Glomerular visceral epithelial cell (primary cell): ENCODE results near the gene FHOD3.

Experiments
- DNase-seq: peaks from one replicate; pipeline ENCODE4 v3.0.0-alpha.2; 2016; ENCODE audit errors: extremely low spot score

FHOD3 gene

DNA sequence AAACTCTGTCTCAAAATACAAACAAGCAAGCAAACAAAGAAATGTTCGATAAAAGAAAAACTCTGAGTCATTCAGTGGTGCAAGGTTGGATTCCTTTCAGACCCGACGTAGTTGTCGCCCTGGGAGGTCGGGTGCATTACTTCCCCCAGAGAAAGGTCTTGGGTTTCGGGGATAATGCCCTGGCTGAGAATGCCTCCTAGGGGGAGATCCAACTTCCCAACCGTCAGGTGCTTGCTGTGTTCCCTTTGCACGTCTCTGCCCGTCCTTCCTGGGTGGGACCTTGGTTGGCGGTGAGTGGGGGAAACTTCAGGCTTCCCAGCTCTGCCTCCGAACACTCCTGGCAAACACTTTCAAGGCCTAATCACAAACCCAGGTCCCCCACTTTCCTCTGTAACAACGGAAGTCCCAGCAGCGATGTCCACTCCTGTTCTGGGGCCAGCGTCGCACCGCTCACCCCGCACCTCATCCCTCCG, 530.7 kb downstream of the FHOD3 start:
- peak; percentile 65 for DNase-seq

DNA sequence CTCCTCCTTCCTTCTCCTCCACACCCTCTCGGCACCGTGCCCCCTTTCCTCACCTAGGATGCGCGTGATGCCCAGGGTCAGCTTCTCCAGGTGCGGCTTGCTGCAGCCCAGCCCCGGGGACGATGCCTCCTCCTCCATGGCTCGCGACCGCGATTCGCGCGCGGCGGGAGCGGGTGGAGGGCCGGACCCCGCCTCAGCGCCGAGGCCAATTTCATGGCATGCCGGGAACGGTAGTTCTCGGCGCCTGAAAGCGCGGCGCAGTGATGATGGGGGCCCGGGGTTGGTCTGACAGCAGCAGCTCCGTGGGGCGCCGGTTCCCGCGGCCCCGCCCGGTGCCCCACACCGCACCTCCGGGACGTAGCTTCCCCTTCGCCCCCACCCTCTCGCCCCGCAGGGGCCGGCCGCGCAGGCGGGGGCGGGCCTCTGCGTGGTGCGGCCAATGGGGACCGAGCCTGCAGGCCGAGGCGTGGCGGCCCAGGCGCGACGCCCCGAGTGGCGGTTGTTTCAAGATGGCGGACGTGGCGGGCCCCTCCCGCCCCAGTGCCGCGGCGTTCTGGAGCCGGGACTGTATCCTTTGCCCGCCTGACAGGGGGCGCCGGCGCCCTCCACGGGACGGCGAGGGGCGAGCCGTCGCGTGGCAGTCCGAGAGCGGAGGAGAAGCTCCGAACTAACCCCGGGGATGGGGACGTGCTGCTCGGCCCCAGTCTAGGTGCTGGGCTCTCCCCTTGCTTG, 531.3 kb downstream of the FHOD3 start, which contains the start of the genes KIAA1328 and TPGS2:
TSS of gene KIAA1328 (plus strand) at position 498 of the 732 bp plus-strand sequence. CDS start at position 510, 12 bp downstream.
TSS of gene TPGS2 (minus strand) at position 373 of the 732 bp plus-strand sequence. CDS start at position 138, 235 bp downstream.
- peak; percentile 93 for DNase-seq
